Glutamatergic neuron (in vitro differentiated cells): ENCODE data around the gene FAM114A1. TPM values are rescaled to one million over a fixed set of nuclear protein-coding genes. Genes with fewer than 3 reads are reported as not detected.

ENCODE experiments used
- DNase-seq: peaks from one replicate; pipeline ENCODE4 v3.0.0; 2022
- H3K27ac Mint-ChIP-seq: one replicate; pipeline ENCODE4 v1.8.0; 2020; ENCODE audit warnings: mild to moderate bottlenecking, mixed read lengths, inconsistent platforms; ENCODE audit not compliant: unreplicated experiment
- H3K27me3 Mint-ChIP-seq: one replicate; pipeline ENCODE4 v1.8.0; 2020; ENCODE audit warnings: mild to moderate bottlenecking, moderate library complexity, mixed read lengths, inconsistent platforms; ENCODE audit not compliant: unreplicated experiment
- H3K36me3 Mint-ChIP-seq: one replicate; pipeline ENCODE4 v1.8.0; 2020; ENCODE audit warnings: mild to moderate bottlenecking, mixed read lengths, inconsistent platforms; ENCODE audit not compliant: unreplicated experiment
- H3K4me1 Mint-ChIP-seq: one replicate; pipeline ENCODE4 v1.8.0; 2020; ENCODE audit warnings: mild to moderate bottlenecking, low read depth, mixed read lengths, inconsistent platforms; ENCODE audit not compliant: unreplicated experiment
- H3K4me3 Mint-ChIP-seq: one replicate; pipeline ENCODE4 v1.8.0; 2020; ENCODE audit warnings: mild to moderate bottlenecking, mixed read lengths, inconsistent platforms; ENCODE audit not compliant: unreplicated experiment
- H3K9me3 Mint-ChIP-seq: one replicate; pipeline ENCODE4 v1.8.0; 2020; ENCODE audit warnings: mild to moderate bottlenecking, moderate library complexity, mixed read lengths, inconsistent platforms; ENCODE audit not compliant: unreplicated experiment
- total RNA-seq: library from RNA; stranded (reverse); fragmentation: NEBNext Ultra II Directional; extraction: Animal tissue kit (Norgen Biotek cat#: 25700); gene quantifications from one replicate; pipeline ENCODE4 v1.2.1, GENCODE V29; 2021; ENCODE audit not compliant: unreplicated experiment
- TF ChIP-seq, protein P1 (sequence below): fragments of 200-600 bp; sonication (generic); IDR thresholded peaks from one replicate; pipeline ENCODE4 v1.5.0; 2021; ENCODE audit not compliant: partially characterized antibody, unreplicated experiment

Gene FAM114A1
- total RNA-seq, 1 donor from 2014 or later = 1.0 TPM

DNA sequence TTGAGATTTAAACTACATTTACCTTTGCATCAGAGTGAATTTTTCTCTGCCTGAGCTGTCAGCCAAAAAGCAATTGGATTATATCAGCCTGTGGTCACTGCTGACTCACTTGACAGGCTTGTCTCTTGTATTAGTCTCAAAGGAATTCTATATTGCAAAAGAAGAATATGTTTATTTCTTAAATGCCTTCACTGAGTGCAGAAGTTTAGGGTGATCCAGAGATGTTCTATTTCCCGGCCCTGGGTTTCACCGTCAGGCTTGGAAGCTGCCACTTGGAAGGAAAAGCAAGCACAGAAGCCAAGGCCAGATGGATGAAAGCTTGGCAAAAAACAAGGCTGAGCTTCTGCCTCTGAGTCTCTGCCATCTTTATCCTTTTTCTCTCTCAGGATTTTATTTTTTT, 80.9 kb downstream of the FAM114A1 start:
- Mint-ChIP-seq H3K4me3 (no peak overlapping the region), H3K27me3 (no peaks in the 10 kb centered on the region), H3K27ac (no peak overlapping the region), H3K36me3 (no peaks in the 10 kb centered on the region), H3K9me3 (peaks cover 2% of the 10 kb centered on the region), H3K4me1 (peaks cover 11% of the 10 kb centered on the region)
- no peak for DNase-seq
- TF ChIP-seq, protein P1, sequence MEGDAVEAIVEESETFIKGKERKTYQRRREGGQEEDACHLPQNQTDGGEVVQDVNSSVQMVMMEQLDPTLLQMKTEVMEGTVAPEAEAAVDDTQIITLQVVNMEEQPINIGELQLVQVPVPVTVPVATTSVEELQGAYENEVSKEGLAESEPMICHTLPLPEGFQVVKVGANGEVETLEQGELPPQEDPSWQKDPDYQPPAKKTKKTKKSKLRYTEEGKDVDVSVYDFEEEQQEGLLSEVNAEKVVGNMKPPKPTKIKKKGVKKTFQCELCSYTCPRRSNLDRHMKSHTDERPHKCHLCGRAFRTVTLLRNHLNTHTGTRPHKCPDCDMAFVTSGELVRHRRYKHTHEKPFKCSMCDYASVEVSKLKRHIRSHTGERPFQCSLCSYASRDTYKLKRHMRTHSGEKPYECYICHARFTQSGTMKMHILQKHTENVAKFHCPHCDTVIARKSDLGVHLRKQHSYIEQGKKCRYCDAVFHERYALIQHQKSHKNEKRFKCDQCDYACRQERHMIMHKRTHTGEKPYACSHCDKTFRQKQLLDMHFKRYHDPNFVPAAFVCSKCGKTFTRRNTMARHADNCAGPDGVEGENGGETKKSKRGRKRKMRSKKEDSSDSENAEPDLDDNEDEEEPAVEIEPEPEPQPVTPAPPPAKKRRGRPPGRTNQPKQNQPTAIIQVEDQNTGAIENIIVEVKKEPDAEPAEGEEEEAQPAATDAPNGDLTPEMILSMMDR = no peak

DNA sequence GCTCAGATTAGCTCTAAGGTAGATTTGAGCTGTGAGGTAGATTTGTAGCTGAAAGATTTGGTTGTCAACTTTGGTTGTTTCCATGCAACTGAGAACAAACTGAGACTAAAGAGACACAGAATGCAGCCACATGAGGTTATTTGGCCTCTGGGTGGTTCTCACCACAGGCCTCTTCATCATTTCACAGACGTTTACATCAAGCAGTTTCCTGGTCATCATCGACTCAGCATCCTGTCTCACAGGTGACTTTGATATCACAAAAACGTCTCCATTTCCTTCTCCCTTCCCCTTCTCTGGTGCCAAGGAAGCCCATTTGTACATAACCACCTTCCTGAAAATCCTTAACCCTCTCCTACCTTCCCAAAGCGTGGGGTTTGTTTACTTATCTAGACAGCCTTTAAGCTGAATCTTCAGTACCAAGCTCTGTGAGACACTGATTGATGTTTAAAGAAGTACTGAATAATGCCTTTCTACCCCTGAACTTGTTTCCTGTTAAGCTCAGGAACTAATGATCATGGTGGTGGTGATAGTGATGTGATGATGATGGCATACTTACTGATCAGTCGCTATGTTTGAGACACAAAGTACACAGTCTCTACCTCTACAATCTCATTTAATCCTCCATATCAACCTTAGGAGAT, 81.9 kb downstream of the FAM114A1 start:
- Mint-ChIP-seq H3K27ac (no peak overlapping the region), H3K9me3 (no peaks in the 10 kb centered on the region), H3K36me3 (no peaks in the 10 kb centered on the region), H3K4me1 (peaks cover 6% of the 10 kb centered on the region), H3K4me3 (no peak overlapping the region), H3K27me3 (no peaks in the 10 kb centered on the region)
- TF ChIP-seq, protein P1 = no peak
- no peak for DNase-seq

DNA sequence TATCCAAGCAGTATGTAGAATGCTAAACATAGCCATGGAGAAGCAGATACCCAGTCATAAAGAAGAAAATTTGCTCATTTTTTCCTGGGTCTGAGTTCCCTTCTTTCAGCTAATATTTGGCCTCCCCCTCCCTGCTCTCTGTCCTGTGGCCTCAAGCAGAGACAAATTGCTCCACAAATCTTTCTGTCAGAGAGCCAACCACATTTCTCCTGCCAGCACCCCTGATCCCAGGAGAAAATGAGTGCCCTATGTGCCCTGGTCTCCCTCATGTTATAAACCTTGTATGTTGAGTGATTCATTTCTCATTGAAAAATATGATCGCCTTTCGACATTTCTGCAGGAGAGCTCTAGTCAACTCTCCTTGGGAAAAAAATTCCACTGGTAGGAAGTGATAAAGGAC, 82.6 kb downstream of the FAM114A1 start:
- Mint-ChIP-seq H3K4me3 (no peak overlapping the region), H3K27ac (no peak overlapping the region), H3K9me3 (no peaks in the 10 kb centered on the region), H3K27me3 (no peaks in the 10 kb centered on the region), H3K4me1 (peaks cover 2% of the 10 kb centered on the region), H3K36me3 (no peaks in the 10 kb centered on the region)
- DNase-seq = no peak
- TF ChIP-seq, protein P1 = no peak

DNA sequence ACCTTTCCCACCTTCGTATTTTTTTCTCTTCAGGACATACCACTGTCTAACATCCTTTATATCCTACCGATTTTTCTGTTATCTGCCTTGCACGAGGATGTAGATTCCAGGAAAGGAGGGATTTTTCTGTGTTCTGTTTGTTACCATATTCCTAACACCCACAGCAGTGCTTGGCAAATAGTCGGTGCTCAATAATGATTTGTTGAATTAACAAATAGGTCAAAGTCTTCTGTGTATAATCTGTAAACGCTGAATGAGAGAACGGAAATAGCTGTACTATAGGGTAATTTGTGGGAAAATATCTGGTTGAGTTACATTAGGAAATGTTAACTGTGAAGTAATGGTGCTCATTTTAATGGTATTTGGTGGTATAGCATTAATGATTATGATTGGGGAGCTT, 83.1 kb downstream of the FAM114A1 start:
- H3K4me1 Mint-ChIP-seq = no peaks in the 10 kb centered on the region
- no peak overlapping the region for H3K4me3 Mint-ChIP-seq
- no peaks in the 10 kb centered on the region for H3K27me3 Mint-ChIP-seq
- H3K36me3 Mint-ChIP-seq = no peaks in the 10 kb centered on the region
- DNase-seq = no peak
- TF ChIP-seq, protein P1 = no peak
- H3K9me3 Mint-ChIP-seq = no peaks in the 10 kb centered on the region
- H3K27ac Mint-ChIP-seq = no peak overlapping the region

DNA sequence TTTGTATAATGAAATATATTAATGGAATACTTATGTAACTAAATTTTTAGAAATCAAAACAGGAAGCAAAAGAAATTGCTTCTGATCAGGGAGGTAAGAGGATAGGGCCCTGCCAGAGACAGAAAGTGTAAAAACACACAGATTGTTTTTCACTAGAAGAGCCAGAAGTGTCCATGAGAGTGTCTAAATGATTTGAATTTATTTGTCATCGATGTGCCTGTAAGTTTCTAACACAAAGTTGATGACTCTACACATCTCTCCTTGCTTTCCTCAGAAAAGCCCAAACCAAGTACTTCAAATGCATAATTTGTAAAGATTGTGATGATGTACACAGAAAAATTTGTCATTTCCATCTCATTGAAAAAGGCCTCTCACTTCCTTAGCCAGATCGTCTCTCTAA, 84.0 kb downstream of the FAM114A1 start:
- Mint-ChIP-seq H3K4me3 (no peak overlapping the region), H3K27ac (no peak overlapping the region), H3K9me3 (no peaks in the 10 kb centered on the region), H3K36me3 (no peaks in the 10 kb centered on the region), H3K4me1 (no peaks in the 10 kb centered on the region), H3K27me3 (no peaks in the 10 kb centered on the region)
- DNase-seq = no peak
- TF ChIP-seq, protein P1 = no peak
